Smooth muscle cell of trachea (primary cell): ENCODE data around the gene TMEM109. TPM values are rescaled to one million over a fixed set of nuclear protein-coding genes. Genes with fewer than 3 reads are reported as not detected.

Experiments used
- total RNA-seq: library from RNA; depleted of rRNA; stranded (reverse); fragments of >200 nt; gene quantifications from 2 replicates; pipeline ENCODE4 v1.2.1, GENCODE V29; 2014

TMEM109 gene, protein sequence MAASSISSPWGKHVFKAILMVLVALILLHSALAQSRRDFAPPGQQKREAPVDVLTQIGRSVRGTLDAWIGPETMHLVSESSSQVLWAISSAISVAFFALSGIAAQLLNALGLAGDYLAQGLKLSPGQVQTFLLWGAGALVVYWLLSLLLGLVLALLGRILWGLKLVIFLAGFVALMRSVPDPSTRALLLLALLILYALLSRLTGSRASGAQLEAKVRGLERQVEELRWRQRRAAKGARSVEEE
- 25.3 and 26.0 TPM in 2 replicates for total RNA-seq

DNA sequence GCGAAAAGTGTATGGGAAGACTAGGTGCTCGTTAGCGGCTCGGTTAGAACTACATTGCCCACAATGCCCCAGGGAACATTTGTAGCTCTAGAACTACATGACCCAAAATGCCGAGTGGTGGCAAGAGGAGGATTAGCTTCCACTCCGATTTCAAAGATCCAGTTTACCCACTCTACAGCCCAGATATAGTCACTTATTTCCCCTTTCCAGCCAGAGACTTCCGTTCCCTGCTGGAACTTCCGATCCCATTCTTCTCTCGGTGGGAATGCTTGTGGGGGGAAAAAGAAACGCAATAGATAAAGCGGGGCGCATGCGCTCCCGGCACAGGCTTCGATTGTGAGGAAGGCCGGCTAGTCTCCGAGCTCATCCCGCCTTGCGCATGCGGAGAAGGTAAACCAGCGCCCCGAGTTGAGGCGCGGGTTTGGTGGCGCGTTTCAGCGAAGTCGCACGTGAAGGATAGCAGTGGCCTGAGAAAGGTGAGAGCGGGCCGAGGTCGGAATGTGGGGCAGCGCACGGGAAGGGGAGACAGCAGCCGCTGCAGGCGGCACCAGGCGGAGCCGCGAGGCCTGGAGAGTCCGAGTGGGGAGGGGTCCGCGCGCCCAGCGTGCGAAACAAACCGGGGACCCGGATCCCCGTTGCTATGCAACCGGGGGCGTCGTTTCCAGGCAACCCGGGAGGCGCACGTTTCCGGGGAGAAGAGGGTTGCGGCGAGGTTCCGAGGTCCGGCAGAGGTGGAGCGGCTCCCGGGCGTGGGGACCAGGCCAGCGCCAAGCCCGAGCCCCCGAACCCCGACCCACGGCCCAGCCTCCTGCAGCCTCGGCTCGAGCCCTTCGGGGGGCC is at the start of gene TMEM109:
TSS of gene TMEM109 (plus strand) at position 366 of the 840 bp plus-strand sequence. CDS start 5,536 bp downstream, outside the sequence.

DNA sequence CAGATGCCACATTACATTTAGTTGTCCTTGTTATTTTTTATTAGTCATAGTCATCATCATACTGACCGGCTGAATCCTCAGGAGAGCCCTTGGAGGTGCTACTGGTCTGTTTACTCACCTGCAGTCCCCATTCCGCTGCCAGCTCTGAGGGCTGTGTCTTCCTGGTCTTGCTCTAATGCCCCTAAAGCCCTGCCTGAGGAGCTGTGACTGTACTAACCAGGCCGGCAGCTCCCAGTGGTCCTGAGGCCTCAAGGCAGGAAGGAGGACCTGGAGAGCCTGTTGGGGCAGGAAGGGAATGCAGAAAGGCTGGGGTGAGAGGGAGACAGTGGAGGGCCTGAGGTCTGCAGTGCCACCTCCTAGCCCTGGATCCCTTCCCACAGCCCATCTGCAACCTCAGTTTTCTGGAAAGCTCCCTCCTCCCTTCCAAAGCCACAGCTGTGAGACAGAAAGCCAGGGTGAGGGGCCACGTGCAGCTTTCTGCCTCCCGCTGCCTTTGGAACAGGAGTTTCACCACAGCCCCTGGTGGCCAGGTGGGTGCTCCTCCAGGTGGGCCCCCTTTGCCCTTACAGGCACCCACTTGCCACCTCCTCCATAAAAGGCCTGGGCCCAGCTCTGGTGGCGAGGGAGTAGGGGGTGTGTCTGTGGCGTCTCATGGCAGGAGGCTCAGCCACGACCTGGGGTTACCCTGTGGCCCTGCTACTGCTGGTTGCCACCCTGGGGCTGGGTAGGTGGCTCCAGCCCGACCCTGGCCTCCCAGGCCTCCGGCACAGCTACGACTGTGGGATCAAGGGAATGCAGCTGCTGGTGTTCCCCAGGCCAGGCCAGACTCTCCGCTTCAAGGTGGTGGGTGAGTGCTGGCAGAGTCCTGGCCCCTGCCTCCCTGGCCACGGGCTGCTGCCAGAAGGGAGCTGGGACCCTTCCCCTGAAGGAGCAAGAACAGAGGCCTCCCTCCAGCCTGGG is 46.8 kb upstream of the TMEM109 start, which contains the start of gene ZP1:
TSS of gene ZP1 (plus strand) at position 632 of the 960 bp plus-strand sequence. CDS start at position 652, 20 bp downstream.

DNA sequence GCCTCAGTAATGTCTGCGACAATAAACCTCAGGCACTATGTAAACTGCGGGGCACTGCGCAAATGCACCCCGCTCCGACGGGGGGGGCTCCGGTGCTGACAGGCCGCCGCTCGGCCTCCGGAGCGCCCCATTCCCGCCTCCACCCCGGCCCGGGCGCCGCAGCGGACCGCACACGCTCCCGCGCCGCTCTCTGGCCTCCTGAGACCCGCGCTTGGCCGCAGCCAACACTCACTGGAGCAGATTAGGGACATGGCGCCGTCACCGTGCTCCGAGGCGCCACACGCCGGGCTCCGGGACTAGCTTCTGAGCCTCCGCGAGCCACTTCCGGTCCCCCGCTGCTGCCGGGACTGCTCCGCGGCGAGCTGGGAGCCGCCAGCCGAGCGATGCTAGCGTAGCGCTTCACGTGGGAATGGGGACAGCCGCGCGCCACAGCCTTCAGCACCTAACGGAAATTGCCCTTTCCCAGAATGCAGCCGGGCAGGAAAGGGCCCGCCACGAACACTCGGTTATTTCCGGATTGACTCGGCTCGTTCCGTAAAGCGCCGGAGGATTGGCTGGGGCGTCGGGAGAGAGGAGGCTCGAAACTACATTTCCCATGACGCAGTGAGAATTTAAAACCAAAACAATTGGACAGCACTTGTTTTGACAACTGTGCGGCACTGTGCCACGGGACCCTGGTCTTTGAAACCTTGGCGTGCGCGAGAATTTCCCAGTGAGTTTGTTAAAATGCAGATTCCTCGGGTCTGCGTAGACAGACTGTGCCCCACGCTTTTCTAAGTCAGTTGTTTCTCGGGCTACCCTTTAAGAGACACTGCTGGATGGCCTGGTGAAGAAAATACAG is 7.6 kb upstream of the TMEM109 start, which contains the start of gene PRPF19:
TSS of gene PRPF19 (minus strand) at position 454 of the 841 bp plus-strand sequence. CDS start at position 251, 203 bp downstream.

DNA sequence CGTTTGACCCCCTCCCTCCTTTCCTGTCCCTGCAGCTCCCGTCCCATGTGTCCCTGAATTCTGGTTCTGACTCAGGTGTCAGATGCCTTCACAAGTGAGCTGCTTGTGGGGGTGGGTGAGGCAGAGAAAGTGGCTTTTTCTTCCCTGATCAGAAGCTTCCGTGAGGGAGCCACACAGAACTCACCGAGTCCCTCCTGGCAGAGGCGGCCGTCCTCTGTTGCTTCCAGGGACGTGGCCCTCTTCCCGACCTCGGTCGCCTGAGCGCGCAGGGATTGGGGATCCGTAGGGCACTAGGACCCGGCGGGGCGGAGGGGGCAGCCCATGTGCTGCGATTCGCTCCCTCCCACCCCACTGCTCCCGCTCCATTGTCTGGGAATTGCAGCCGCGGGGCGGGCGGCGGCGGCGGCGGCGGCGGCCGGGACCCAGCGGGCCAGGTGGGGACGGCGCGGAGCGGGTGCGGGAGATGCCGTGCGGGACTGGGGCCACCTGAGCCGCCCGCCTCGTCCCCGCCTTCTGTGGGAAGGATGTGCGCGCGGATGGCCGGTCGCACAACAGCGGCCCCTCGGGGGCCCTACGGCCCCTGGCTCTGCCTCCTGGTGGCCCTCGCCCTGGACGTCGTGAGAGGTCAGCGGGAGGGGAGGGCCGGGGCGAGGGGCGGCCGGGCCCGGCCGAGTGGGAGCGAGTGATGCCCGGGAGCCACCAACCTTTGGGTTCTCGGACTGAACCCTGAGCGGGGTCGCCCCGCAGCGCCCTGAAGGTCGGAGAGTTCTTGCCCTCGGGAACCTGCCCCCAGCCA is 10.3 kb downstream of the TMEM109 start, which contains the start of gene TMEM132A:
TSS of gene TMEM132A (plus strand) at position 351 of the 796 bp plus-strand sequence. CDS start at position 525, 174 bp downstream.

GRCh38 chr11:60951904-60952741 is 38.2 kb downstream of the TMEM109 start, which contains the start of gene SLC15A3:
SLC15A3 (minus strand) TSS chr11:60952176; CDS start chr11:60951551, 625 bp downstream.

DNA sequence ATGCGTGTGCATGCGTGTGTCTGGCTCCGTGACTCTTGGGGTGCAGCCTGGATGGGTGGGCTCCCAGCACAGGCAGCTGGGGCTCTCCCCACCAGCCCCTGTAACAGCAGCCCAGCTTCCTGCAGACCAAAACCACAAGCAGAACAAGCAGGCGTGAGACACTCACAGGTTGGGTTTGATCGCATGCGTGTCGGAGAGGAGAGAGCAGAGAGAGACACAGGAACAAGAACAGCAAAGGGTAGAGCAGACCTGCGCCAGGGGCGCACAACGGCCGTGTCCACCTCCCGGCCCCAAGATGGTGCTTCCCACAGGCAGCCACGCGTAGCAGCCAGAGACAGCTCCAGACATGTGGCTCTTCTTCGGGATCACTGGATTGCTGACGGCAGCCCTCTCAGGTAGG is 57.6 kb downstream of the TMEM109 start, which contains the start of gene CD6:
TSS of gene CD6 (plus strand) at position 161 of the 400 bp plus-strand sequence. CDS start at position 347, 186 bp downstream.

Other genes with a start within 250 kb of the TMEM109 start
- not detected in 2 replicates for gene MS4A8, start 214.5 kb upstream of the TMEM109 start, total RNA-seq
- not detected in 2 replicates for gene MS4A18, start 189.4 kb upstream of the TMEM109 start, total RNA-seq
- not detected in 2 replicates for gene MS4A15, start 157.3 kb upstream of the TMEM109 start, total RNA-seq
- not detected in 2 replicates for gene MS4A10, start 128.8 kb upstream of the TMEM109 start, total RNA-seq
- gene CCDC86, start 72.0 kb upstream of the TMEM109 start, total RNA-seq = 9.2 and 15.1 TPM in 2 replicates
- gene PTGDR2, start 58.2 kb upstream of the TMEM109 start, total RNA-seq = 0.44 and 2.2 TPM in 2 replicates
- gene ZP1, start 46.6 kb upstream of the TMEM109 start, total RNA-seq = 0.17 TPM in 1 of 2 replicates, not detected in the other
- 43.3 and 48.8 TPM in 2 replicates for gene PRPF19, start 7.6 kb upstream of the TMEM109 start, total RNA-seq
- 7.7 and 30.3 TPM in 2 replicates for gene TMEM132A, start 10.3 kb downstream of the TMEM109 start, total RNA-seq
- 4.8 and 26.3 TPM in 2 replicates for gene SLC15A3, start 38.0 kb downstream of the TMEM109 start, total RNA-seq
- 0.66 TPM in 1 of 2 replicates, not detected in the other for gene CD6, start 57.5 kb downstream of the TMEM109 start, total RNA-seq
- not detected in 2 replicates for gene CD5, start 188.3 kb downstream of the TMEM109 start, total RNA-seq
- 10.0 and 13.1 TPM in 2 replicates for gene VPS37C, start 247.3 kb downstream of the TMEM109 start, total RNA-seq